ENCODE results near the gene HHIP. TPM values are rescaled to one million over a fixed set of nuclear protein-coding genes. Genes with fewer than 3 reads are reported as not detected.

Gene HHIP
- total RNA-seq, 1 donor from 2014 or later, result 0.25 TPM

DNA sequence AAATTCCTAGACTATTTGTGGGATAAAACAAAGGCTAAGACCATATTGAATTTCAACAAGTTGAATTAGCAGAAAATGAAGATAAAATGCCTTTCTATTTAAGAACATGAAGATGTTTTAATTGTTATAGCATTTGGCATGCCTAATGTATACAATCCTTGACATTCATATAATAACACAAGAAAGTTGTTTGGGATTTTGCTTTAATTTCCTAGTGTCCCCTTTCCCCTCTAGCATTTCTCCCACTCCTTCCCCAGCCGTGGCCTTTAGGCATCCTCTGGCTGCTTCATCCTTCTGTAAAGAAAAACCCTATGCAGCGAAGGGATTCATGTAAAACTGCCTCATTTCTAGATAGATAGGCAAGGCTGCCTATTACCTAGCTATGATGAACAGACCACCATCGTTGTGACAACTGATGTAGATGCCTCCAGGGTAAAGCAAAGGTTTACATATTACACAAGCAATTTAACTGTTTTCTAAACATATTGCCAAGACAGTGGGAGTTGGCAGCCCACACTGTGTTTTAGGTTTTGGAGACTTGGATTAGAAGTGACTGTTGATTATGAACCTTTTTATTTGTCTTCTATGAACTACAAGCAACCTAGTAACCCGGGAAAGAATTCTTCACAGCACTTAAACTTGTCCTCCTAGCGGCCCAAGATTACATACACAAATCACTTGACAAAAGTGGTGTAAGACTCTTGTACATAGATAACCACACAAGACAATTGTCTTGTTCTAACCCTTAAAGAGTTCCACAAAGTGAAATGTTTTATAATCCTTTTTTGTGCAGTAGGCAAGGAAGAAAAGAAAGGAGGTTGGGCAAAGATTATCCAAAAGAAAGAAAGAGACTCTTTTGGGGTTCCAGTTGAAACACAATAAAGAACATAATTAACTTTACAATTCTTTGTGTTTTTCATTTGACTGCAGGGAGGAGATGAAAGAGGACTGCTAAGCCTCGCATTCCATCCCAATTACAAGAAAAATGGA is 59.9 kb downstream of the HHIP start:
- intact Hi-C loops (cut with DNase I), result no loop called here
- Histone ChIP-seq H3K4me3 (no peak overlapping the region), H3K27me3 (no peaks in the 10 kb centered on the region), H3K27ac (no peak overlapping the region), H3K4me1 (no peaks in the 10 kb centered on the region), H3K9me3 (no peaks in the 10 kb centered on the region), H3K36me3 (no peaks in the 10 kb centered on the region)
- TF ChIP-seq POLR2A (IDR thresholded peaks at IDR 0.05) (no peak), POLR2AphosphoS5 (IDR thresholded peaks at IDR 0.05; ENCODE audit: insufficient read depth in 1 of 2, low read depth in 1 of 2) (no peak)
- TF ChIP-seq, protein P1, sequence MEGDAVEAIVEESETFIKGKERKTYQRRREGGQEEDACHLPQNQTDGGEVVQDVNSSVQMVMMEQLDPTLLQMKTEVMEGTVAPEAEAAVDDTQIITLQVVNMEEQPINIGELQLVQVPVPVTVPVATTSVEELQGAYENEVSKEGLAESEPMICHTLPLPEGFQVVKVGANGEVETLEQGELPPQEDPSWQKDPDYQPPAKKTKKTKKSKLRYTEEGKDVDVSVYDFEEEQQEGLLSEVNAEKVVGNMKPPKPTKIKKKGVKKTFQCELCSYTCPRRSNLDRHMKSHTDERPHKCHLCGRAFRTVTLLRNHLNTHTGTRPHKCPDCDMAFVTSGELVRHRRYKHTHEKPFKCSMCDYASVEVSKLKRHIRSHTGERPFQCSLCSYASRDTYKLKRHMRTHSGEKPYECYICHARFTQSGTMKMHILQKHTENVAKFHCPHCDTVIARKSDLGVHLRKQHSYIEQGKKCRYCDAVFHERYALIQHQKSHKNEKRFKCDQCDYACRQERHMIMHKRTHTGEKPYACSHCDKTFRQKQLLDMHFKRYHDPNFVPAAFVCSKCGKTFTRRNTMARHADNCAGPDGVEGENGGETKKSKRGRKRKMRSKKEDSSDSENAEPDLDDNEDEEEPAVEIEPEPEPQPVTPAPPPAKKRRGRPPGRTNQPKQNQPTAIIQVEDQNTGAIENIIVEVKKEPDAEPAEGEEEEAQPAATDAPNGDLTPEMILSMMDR (IDR thresholded peaks at IDR 0.05), result no peak
- DNase-seq (ENCODE audit: extremely low spot score in 2 of 2), result no peak

DNA sequence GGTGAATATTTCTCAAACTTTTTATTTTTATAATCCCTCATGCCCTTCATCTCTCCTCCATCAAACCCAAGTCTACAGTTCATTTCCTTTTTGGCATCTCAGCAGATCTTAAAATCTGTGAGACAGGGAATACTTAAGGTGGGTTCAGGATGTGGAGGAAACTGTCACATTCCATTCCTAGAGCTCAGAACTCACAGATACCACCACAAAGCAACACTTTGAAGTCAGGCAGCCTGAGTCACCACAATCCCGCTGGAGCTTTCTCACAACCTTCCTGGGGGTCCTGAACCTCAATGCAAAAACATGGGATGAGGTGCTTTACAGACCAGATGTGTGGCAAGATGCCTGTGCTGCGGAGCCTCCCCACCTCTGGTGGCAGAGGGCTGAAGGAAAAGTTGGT is 63.2 kb downstream of the HHIP start:
- no peaks in the 10 kb centered on the region for H3K27me3 ChIP-seq
- no peaks in the 10 kb centered on the region for H3K9me3 ChIP-seq
- no peak for DNase-seq (ENCODE audit: extremely low spot score in 2 of 2)
- H3K4me3 ChIP-seq, result no peak overlapping the region
- H3K36me3 ChIP-seq, result no peaks in the 10 kb centered on the region
- H3K4me1 ChIP-seq, result no peaks in the 10 kb centered on the region
- intact Hi-C loops (cut with DNase I), result no loop called here
- TF ChIP-seq POLR2A (IDR thresholded peaks at IDR 0.05), result no peak
- TF ChIP-seq, protein P1 (IDR thresholded peaks at IDR 0.05), result no peak
- TF ChIP-seq POLR2AphosphoS5 (IDR thresholded peaks at IDR 0.05; ENCODE audit: insufficient read depth in 1 of 2, low read depth in 1 of 2), result no peak
- H3K27ac ChIP-seq, result no peak overlapping the region

DNA sequence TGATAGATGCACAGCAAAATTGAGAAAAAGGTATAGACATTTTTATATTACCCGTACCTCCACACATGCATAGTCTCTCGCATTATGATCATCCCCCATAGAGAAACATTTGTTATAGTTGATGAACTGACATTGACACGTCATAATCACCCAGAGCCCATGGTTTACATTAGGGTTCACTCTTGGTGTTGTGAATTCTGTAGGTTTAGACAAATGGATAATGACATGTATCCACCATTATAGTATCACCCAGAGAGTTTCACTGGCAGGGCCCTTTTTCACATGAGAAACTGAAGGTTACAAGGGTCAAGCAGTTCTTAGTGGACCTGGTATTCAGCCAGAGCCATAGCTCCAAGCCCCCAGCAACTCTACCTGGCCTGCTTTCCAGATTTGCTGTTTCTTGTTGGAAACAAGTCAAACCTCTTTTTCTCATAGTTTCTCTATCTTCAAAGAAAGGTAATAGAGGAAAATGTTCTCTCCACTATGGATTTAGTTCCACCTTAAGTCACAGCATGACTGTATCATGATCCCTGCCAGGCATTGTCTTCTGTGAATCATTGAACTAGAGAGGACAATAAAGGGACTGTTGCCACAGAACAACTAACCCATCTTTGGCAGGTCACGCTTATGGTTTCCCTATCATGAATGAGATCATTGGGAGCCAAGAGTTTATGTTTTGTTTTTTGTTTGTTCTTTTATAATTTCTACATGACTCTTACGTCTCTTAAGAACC is 64.0 kb downstream of the HHIP start:
- TF ChIP-seq POLR2AphosphoS5 (IDR thresholded peaks at IDR 0.05; ENCODE audit: insufficient read depth in 1 of 2, low read depth in 1 of 2), result peak in 1 of 2 donors; percentile 14
- no peak for TF ChIP-seq POLR2A (IDR thresholded peaks at IDR 0.05)
- H3K4me3 ChIP-seq, result no peak overlapping the region
- H3K4me1 ChIP-seq, result no peaks in the 10 kb centered on the region
- H3K27me3 ChIP-seq, result no peaks in the 10 kb centered on the region
- intact Hi-C loops (cut with DNase I), result no loop called here
- no peak overlapping the region for H3K27ac ChIP-seq
- no peaks in the 10 kb centered on the region for H3K9me3 ChIP-seq
- DNase-seq (ENCODE audit: extremely low spot score in 2 of 2), result no peak
- no peaks in the 10 kb centered on the region for H3K36me3 ChIP-seq

DNA sequence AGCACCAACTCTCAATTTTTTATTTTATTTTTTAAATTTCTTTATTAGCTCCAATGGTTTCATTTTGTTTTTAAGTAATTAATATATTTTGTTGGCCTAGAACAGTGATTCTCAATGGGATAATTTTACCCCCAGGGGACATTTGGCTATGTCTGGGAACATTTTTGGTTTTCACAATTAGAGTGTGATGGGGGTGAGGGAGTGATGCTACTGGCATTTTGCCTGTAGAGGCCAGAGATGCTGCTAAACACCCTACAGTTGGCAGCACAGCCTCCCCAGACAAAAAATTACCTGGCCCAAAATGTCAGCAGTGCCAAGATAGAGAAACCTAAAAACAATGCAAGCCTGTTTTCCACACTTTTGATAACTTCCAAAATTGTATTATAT is 64.6 kb downstream of the HHIP start:
- Histone ChIP-seq H3K36me3 (no peaks in the 10 kb centered on the region), H3K9me3 (no peaks in the 10 kb centered on the region), H3K4me3 (no peak overlapping the region), H3K4me1 (no peaks in the 10 kb centered on the region), H3K27me3 (no peaks in the 10 kb centered on the region), H3K27ac (no peak overlapping the region)
- no peak for TF ChIP-seq POLR2A (IDR thresholded peaks at IDR 0.05)
- TF ChIP-seq, protein P1 (IDR thresholded peaks at IDR 0.05), result no peak
- no peak for TF ChIP-seq POLR2AphosphoS5 (IDR thresholded peaks at IDR 0.05; ENCODE audit: insufficient read depth in 1 of 2, low read depth in 1 of 2)
- DNase-seq (ENCODE audit: extremely low spot score in 2 of 2), result no peak
- intact Hi-C loops (cut with DNase I), result no loop called here

DNA sequence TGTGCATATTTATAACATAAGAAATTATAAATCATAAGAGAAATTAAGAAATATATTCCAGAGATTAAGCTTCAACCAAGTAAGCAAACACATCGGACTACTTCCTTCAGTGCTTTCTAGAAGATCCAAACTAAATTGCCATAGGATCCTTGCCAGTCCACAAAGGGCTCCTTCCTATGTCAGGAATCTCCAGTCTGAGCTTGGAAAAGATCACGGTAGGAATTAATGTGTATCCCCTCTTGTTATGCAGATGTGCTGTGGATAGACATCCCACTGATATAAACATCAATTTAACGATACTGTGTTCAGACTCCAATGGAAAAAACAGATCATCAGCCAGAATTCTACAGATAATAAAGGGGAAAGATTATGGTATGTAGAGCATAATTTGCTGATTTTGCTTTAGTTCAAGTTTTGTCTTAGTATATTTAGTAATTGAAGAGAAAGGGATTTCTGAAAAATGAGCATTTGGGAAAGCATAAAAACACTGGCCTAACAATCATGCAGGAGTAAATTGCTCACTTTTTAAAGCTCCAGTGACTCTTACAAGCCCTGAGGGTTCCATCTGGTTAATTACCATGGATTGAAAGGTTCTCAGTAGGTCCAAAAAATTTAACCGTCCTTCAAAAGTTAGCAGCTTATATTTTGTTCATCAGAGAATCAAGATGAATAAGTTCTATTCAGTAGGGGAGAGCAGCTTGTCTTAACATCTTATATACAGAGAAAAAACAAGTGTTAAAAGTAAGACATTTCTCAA is 65.9 kb downstream of the HHIP start:
- TF ChIP-seq, protein P1 (IDR thresholded peaks at IDR 0.05), result no peak
- TF ChIP-seq POLR2A (IDR thresholded peaks at IDR 0.05) (no peak), POLR2AphosphoS5 (IDR thresholded peaks at IDR 0.05; ENCODE audit: insufficient read depth in 1 of 2, low read depth in 1 of 2) (no peak)
- H3K9me3 ChIP-seq, result no peaks in the 10 kb centered on the region
- DNase-seq (ENCODE audit: extremely low spot score in 2 of 2), result no peak
- H3K4me3 ChIP-seq, result no peak overlapping the region
- no peak overlapping the region for H3K27ac ChIP-seq
- no peaks in the 10 kb centered on the region for H3K36me3 ChIP-seq
- H3K4me1 ChIP-seq, result no peaks in the 10 kb centered on the region
- intact Hi-C loops (cut with DNase I), result no loop called here
- no peaks in the 10 kb centered on the region for H3K27me3 ChIP-seq
